NCI-H146 (cell line): ENCODE data around the gene CRKL.
A peak's percentile ranks its signal among the peaks of the same experiment; 100 is the strongest.
"Not testable (repeated sequence)": the region's sequence is repeated elsewhere in the genome, so short reads cannot be mapped to it uniquely, and the experiment has no call there.

Experiments used
- DNase-seq: peaks from one replicate; lab custom pipeline; 2025; lab: John Stamatoyannopoulos, UW

CRKL gene

DNA sequence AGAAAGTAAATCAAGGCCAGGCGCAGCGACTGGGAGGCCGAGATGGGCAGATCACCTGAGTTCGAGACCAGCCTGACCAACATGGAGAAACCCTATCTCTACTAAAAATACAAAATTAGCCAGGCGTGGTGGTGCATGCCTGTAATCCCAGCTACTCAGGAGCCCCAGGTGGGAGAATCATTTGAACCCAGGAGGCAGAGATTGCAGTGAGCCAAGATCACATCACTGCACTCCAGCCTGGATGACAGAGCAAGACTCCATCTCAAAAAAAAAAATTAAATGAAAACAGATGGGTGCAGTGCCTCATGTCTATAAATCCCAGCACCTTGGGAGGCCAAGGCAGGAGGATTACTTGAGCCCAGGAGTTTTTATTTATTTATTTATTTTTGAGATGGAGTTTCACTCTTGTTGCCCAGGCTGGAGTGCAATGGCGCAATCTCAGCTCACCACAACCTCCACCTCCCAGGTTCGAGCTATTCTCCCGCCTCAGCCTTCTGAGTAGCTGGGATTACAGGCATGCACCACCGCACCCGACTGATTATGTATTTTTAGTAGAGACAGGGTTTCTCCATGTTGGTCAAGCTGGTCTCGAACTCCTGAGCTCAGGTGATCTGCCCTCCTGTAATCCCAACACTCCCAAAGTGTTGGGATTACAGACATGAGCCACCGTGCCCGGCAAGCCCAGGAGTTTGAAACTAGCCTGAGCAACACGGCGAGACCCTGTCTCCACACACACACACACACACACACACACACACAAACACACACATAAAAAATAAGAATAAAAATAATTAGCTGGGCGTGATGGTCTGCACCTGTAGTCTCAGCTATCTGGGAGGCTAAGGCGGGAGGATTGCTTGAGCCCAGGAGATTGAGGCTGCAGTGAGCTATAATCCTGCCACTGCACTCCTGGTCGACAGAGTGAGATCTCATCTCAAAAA is 15.8 kb upstream of the CRKL start:
- not testable (repeated sequence) for DNase-seq

- DNase-seq, result no peak
Measured at GRCh38 chr22:20903093-20903492, 14.1 kb upstream of the CRKL start.

GRCh38 chr22:20904008-20904979 is 12.9 kb upstream of the CRKL start:
- no peak for DNase-seq

DNA sequence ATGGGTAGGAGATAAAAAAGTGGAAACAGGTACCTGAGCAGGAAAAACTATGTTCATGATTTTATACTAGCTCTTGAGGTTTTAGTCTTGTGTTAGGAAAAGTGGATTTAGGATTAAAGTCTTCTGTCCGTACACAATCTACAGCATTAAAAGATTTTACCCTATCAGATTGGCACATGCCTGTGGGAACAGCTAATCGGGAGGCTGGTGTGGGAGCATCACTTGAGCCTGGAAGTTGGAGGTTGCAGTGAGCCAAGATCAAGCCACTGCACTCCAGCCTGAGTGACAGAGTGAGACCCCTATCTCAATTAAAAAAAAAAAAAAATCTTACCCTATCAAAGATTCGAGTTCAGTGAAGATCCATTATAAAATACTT is 12.2 kb upstream of the CRKL start:
- no peak for DNase-seq

- DNase-seq, result no peak
Measured at GRCh38 chr22:20905415-20906386, 11.5 kb upstream of the CRKL start.

DNA sequence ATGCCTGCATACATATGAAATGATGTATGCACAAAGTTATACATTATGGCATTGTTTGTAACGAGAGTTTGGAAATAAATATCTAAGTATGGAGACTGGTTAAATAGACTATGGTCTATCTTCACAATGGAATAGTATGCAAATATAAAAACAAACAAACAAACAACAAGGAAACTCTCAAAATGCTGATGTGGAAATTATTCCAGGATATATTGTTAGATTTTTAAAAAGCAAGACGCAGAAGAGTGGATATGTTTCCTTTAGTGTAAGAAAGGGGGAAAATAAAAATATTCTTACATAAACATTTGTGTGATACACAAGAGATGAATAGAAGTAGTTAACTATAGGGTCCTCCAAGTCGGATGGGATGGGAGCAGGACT is 10.8 kb upstream of the CRKL start:
- no peak for DNase-seq

- not testable (repeated sequence) for DNase-seq
Measured at GRCh38 chr22:20908717-20909116, 8.5 kb upstream of the CRKL start.

GRCh38 chr22:20909543-20910303 is 7.5 kb upstream of the CRKL start:
- no peak for DNase-seq

DNA sequence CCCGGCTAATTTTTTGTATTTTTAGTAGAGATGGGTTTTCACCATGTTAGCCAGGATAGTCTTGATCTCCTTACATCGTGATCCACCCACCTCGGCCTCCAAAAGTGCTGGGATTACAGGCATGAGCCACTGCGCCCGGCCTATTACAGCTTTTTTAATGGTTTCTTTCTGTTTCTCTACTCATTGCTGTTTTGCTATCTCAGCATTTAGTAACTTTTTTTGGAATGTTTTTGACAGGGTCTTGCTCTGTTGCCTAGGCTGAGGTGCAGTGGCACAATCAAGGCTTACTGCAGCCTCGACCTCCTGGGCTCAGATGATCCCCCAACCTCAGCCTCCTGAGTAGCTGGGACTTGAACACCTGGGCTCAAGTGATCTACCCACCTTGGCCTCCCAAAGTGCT is 4.7 kb upstream of the CRKL start:
- no peak for DNase-seq

DNA sequence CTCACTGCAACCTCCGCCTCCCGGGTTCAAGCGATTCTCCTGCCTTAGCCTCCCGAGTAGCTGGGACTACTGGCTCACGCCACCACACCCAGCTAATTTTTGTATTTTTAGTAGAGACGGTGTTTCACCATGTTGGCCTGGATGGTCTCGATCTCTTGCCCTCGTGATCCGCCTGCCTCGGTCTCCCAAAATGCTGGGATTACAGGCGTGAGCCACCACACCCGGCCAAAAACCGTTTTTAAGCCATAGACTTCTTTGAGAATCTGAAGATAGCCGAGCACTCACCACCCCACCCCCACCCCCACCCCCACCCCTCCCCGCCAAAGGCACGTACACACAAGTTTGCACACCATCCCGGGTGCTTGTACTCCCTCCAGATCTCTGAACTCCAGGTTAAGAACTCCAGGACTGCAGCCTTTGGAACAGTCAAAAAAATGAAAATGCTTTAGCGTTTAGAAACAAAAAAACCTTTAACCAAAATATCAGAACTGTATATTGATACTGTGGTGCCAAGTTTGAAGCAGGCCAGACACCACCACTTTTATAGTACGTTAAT is 1.5 kb downstream of the CRKL start:
- peak; percentile 9 for DNase-seq

- no peak for DNase-seq
Measured at GRCh38 chr22:20919718-20920117, 2.5 kb downstream of the CRKL start.

- DNase-seq, result no peak
Measured at GRCh38 chr22:20920881-20921203, 3.6 kb downstream of the CRKL start.

DNA sequence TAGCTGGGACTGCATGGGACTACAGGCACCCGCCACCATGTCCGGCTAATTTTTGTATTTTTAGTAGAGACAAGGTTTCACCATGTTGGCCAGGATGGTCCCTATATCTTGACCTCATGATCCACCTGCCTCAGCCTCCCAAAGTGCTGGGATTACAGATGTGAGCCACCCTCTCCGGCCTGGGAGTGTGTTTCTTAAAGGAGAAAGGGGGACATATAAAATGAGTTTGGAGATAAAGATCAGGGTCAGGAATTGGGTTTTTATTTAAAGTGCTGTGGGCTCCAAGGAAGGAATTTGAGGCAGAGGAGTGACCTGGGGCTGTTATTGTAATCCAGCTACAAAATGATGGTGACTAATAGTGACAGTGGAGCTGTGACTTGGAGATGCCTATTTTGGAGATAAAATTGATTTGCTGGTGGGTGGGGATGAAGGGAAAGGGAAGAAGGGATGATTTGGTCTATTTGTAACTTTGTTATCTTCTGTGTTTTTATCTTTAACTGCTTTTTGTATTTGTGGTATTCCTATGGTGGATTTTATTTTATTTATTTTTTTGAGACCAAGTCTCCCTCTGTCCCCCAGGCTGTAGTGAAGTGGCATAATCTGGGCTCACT is 5.0 kb downstream of the CRKL start:
- DNase-seq, result no peak

DNA sequence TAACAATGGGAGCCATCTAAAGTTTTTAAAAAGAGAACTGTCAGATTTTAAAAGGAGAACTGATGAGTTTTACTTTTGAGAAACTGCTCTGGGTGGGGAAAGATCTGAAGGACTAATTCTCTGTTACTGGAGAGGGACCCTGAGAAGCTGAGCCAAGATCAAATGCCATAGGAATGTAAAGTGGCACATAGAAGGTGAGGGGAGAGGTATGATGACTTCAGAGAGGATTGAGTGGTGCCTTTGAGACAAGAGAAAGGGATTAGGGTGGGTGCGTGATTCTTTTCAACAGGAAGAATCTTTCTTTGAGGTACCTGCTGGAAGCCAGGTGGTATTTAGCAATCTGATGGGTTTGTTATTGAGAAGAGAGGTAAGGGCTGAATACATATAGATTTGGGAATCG is 9.0 kb downstream of the CRKL start:
- no peak for DNase-seq

- DNase-seq, result no peak
Measured at GRCh38 chr22:20927940-20928572, 10.8 kb downstream of the CRKL start.

- DNase-seq, result no peak
Measured at GRCh38 chr22:20928573-20928967, 11.4 kb downstream of the CRKL start.

DNA sequence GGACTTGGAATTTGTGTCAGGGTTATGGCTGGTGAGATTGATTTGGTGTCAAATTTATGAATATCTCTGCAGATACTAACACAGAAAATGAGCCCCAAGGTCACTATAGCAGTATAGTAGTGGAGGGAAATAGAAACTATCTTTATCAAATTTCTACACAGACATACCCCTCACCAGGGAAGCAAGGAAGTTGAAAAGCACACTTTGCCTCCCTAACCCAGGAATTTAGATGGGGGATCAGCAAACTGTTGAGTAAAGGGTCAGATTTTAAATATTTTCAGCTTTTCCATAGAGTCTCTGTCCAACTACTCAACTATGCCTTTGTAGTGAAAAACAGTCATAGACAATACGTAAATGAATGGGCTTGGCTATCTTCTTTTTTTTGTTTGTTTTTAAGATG is 12.8 kb downstream of the CRKL start:
- DNase-seq, result no peak

- not testable (repeated sequence) for DNase-seq
Measured at GRCh38 chr22:20930435-20930834, 13.2 kb downstream of the CRKL start.

DNA sequence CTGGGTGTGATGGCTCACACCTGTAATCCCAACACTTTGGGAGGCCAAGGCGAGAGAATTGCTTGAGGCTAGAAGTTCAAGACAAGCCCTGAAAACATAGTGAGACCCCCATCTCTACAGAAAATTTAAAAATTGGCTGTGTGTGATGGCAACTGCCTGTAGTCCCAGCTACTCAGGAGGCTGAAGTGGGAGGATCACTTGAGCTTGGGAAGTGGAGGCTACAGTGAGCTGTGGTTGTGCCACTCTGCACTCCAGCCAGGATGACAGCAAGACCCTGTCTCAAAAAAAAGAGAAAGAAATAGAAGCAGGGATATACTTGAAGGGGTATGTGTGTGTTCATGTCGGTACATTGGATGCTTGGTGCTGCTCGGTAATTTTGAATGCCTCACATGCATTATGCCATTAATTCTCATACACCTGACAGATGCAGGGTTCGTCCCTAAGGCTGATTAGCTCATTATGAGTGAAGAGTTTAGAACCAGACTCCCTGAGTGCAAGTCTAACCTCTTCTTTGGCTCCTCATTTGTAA is 14.0 kb downstream of the CRKL start:
- DNase-seq, result no peak

DNA sequence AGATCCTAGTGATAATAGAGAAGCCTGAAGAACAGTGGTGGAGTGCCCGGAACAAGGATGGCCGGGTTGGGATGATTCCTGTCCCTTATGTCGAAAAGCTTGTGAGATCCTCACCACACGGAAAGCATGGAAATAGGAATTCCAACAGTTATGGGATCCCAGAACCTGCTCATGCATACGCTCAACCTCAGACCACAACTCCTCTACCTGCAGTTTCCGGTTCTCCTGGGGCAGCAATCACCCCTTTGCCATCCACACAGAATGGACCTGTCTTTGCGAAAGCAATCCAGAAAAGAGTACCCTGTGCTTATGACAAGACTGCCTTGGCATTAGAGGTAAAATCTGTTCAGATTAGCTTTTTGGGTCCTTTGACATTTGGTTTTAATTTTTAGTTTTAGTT is 16.7 kb downstream of the CRKL start:
- DNase-seq, result no peak
